ENCODE measurements around the gene AFDN. TPM values are rescaled to one million over a fixed set of nuclear protein-coding genes. Genes with fewer than 3 reads are reported as not detected.

Gene AFDN
- total RNA-seq, 1 donor from 2014 or later: 357 TPM

DNA sequence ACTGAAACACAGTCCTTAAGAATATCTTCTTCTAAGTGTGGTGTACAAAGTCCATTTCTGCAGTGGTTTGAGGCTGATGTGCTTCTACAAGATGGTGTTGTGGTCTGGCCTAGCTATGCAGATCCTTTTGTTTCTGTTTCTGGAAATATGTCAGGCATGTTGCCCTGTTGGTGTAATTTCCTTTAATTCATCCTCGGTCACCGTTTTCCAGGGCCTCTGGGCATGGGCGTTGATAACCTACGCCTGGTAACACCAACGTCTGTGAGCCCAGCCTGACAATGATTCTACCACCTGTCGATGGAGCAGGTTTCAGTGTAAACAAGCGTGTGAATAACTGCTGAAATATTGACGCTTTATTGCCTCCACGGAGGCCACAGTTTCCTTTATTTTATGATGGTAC lies 33.3 kb upstream of the AFDN start:
- H3K79me2 ChIP-seq (ENCODE audit: low read depth): no peaks in the 10 kb centered on the region
- Mint-ChIP-seq H3K9me3 (no peaks in the 10 kb centered on the region), H3K4me3 (no peak overlapping the region), H3K27me3 (ENCODE audit: insufficient read depth, low read depth) (peaks cover 10% of the 10 kb centered on the region), H3K27ac (no peak overlapping the region), H3K36me3 (no peaks in the 10 kb centered on the region), H3K4me1 (peaks cover 21% of the 10 kb centered on the region)
- no peak overlapping the region for H3K4me2 ChIP-seq
- no peak for TF ChIP-seq EZH2phosphoT487 (IDR thresholded peaks at IDR 0.05)
- TF ChIP-seq EZH2 (IDR thresholded peaks at IDR 0.05): no peak
- TF ChIP-seq, protein P1, sequence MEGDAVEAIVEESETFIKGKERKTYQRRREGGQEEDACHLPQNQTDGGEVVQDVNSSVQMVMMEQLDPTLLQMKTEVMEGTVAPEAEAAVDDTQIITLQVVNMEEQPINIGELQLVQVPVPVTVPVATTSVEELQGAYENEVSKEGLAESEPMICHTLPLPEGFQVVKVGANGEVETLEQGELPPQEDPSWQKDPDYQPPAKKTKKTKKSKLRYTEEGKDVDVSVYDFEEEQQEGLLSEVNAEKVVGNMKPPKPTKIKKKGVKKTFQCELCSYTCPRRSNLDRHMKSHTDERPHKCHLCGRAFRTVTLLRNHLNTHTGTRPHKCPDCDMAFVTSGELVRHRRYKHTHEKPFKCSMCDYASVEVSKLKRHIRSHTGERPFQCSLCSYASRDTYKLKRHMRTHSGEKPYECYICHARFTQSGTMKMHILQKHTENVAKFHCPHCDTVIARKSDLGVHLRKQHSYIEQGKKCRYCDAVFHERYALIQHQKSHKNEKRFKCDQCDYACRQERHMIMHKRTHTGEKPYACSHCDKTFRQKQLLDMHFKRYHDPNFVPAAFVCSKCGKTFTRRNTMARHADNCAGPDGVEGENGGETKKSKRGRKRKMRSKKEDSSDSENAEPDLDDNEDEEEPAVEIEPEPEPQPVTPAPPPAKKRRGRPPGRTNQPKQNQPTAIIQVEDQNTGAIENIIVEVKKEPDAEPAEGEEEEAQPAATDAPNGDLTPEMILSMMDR (IDR thresholded peaks at IDR 0.05): no peak
- H3K27me3 ChIP-seq: no peaks in the 10 kb centered on the region
- H3K36me3 ChIP-seq: no peaks in the 10 kb centered on the region
- peaks cover 10% of the 10 kb centered on the region for H3K4me1 ChIP-seq
- no peak overlapping the region for H3K9ac ChIP-seq
- DNase-seq (ENCODE audit: low spot score): no peak
- no peak overlapping the region for H3K4me3 ChIP-seq
- H3K27ac ChIP-seq: no peak overlapping the region
- no peaks in the 10 kb centered on the region for H3F3A ChIP-seq (ENCODE audit: low read depth)
- no peak overlapping the region for H2AFZ ChIP-seq (replicated peaks)
- no peaks in the 10 kb centered on the region for H3K9me3 ChIP-seq (ENCODE audit: low read depth)
- H4K20me1 ChIP-seq (ENCODE audit: low read depth): no peaks in the 10 kb centered on the region

DNA sequence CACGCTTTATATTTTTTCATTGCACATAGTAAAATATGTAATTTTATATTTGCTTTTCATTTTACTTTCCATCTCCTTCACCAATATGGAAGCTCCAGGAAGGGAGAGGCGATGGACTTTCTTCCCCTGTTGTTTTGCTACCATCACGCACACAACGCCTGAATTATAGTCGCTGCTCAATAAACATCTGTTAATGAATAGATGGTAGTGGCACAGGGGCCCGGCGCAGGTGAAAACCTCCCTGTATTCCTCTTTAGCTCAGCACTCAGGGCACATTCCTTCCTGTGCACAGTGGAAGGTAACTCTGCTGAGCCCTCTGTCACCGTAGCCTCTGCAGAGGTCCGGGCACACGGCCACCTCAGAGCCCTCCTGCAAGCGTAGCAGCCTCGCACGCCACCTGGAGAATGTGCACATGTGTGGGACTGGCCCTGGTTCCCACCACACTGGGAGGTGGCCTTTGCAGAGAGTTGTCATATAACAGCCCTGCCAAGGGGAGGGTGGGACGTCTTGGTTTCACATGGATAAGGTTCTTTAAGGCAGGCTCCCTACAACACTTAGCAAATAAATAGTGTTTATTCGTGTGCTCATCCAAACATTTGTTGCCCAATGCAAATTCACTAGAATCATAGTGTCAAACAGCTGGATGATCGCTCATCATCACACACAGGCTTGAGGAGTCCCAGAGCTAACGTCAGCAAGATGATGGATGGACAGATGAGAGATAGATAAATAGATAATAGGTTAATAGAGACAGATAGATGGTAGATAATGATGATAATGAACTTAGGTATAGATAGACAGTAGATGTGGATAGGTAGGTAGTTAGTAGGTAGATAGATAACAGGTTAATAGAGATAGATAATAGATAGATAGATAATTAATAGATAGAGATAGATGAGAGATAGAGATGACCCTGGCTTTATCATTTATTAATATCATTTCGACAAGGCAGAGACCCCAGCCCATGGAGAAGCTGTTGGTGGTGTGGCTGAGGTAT lies 32.3 kb upstream of the AFDN start:
- no peak overlapping the region for H3K27ac Mint-ChIP-seq
- H2AFZ ChIP-seq (replicated peaks): no peak overlapping the region
- peaks cover 21% of the 10 kb centered on the region for H3K4me1 Mint-ChIP-seq
- no peaks in the 10 kb centered on the region for H4K20me1 ChIP-seq (ENCODE audit: low read depth)
- H3K4me3 Mint-ChIP-seq: no peak overlapping the region
- no peaks in the 10 kb centered on the region for H3K27me3 ChIP-seq
- no peak for DNase-seq (ENCODE audit: low spot score)
- H3K36me3 Mint-ChIP-seq: no peaks in the 10 kb centered on the region
- peaks cover 2% of the 10 kb centered on the region for H3K4me1 ChIP-seq
- TF ChIP-seq EZH2 (IDR thresholded peaks at IDR 0.05): no peak
- no peak for TF ChIP-seq EZH2phosphoT487 (IDR thresholded peaks at IDR 0.05)
- TF ChIP-seq, protein P1 (IDR thresholded peaks at IDR 0.05): no peak
- no peaks in the 10 kb centered on the region for H3K9me3 ChIP-seq (ENCODE audit: low read depth)
- H3K9me3 Mint-ChIP-seq: no peaks in the 10 kb centered on the region
- H3K27ac ChIP-seq: no peak overlapping the region
- H3K4me3 ChIP-seq: no peak overlapping the region
- no peaks in the 10 kb centered on the region for H3F3A ChIP-seq (ENCODE audit: low read depth)
- no peaks in the 10 kb centered on the region for H3K36me3 ChIP-seq
- H3K79me2 ChIP-seq (ENCODE audit: low read depth): no peaks in the 10 kb centered on the region
- no peak overlapping the region for H3K9ac ChIP-seq
- peaks cover 10% of the 10 kb centered on the region for H3K27me3 Mint-ChIP-seq (ENCODE audit: insufficient read depth, low read depth)
- no peak overlapping the region for H3K4me2 ChIP-seq

DNA sequence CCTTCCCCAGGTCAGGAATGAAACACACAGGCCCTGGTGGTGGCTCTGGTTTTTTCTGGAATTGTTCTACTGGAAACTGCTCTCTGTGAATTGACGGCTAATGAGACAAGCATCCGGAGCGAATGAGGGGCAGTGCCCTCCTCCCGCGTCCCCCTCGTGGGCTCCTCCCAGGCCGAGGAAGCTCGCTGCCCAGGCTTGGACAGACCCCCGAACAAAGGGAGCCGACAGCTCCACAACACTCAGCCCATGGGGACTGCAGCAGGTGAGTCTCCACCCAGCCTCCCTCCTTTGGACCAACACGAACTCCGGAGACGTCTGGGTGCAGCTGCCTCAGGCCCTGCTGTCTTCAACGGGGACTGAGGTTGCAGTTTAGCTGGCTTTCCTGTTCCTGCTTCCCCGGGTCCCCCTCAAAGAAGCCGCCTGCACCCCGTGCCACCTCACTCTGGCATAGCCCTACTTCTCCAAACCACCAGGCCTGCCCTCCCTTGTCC lies 31.3 kb upstream of the AFDN start:
- Mint-ChIP-seq H3K27ac (peak overlapping the region; percentile 64), H3K27me3 (ENCODE audit: insufficient read depth, low read depth) (peaks cover 10% of the 10 kb centered on the region), H3K4me1 (peaks cover 24% of the 10 kb centered on the region), H3K36me3 (no peaks in the 10 kb centered on the region), H3K9me3 (no peaks in the 10 kb centered on the region), H3K4me3 (no peak overlapping the region)
- TF ChIP-seq EZH2phosphoT487 (IDR thresholded peaks at IDR 0.05): no peak
- TF ChIP-seq, protein P1 (IDR thresholded peaks at IDR 0.05): no peak
- TF ChIP-seq EZH2 (IDR thresholded peaks at IDR 0.05): no peak
- H4K20me1 ChIP-seq (ENCODE audit: low read depth): no peaks in the 10 kb centered on the region
- no peak overlapping the region for H3K9ac ChIP-seq
- no peaks in the 10 kb centered on the region for H3K9me3 ChIP-seq (ENCODE audit: low read depth)
- no peaks in the 10 kb centered on the region for H3K27me3 ChIP-seq
- H3F3A ChIP-seq (ENCODE audit: low read depth): no peaks in the 10 kb centered on the region
- H2AFZ ChIP-seq (replicated peaks): peak overlapping the region; percentile 44
- no peak overlapping the region for H3K4me2 ChIP-seq
- H3K79me2 ChIP-seq (ENCODE audit: low read depth): no peaks in the 10 kb centered on the region
- no peak for DNase-seq (ENCODE audit: low spot score)
- no peaks in the 10 kb centered on the region for H3K4me1 ChIP-seq
- H3K36me3 ChIP-seq: no peaks in the 10 kb centered on the region
- H3K27ac ChIP-seq: no peak overlapping the region
- no peak overlapping the region for H3K4me3 ChIP-seq

All from neural progenitor cell (in vitro differentiated cells).